ENCODE results near the gene ANKRD23.

Gene ANKRD23

DNA sequence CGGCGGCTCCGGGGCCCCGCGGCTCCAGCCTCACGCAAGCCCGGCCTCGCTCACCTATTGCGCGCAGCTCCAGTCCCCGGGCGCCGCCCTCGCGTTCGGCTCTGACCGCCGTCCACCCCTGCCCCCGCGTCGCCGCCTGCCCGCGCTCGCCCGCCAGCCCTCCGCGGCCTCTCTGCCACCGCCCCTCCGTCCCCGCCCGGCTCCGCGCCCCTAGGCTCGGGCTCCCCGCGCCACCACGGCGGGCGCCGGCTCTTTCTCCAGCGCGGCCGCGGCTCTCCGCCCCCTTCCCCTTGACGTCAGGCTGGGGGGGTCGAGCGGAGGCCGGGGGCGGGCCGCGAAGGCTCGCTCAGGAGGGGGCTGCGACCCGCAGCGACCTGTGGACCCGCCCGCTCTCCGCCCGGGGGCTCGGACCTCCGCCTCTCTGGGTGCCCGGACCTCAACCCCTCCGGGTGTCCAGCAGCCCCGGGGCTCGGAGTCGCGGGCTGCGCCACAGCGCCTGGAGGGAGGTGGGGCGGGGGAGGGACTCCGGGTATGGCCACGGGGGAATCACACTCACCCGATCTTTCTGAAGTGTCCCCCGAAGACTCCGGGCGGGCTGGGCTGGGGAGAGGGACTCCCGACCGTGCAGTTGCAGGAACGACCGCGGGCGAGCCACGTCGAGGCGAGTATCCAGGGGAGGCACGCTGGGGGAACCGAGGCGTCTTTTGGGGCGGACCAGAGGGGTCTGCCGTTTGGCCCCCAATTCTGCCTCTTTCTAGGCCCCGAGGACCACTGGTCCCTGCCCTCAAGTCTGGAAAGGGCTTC is 26.2 kb upstream of the ANKRD23 start, which contains the start of gene SEMA4C:
Gene SEMA4C (minus strand): TSS at position 259 of the 804 bp plus-strand sequence. CDS start 2,194 bp downstream, outside the sequence.
- H3K9me3 Mint-ChIP-seq = no peaks in the 10 kb centered on the region

GRCh38 chr2:96869281-96869821 is 25.5 kb upstream of the ANKRD23 start:
- Mint-ChIP-seq H3K36me3 (ENCODE audit: low read depth) (peaks cover 10% of the 10 kb centered on the region), H3K4me1 (peaks cover 29% of the 10 kb centered on the region), H3K27me3 (ENCODE audit: low read depth) (peaks cover 4% of the 10 kb centered on the region), H3K27ac (peak overlapping the region in 1 of 3 experiments; percentile 40), H3K9me3 (no peaks in the 10 kb centered on the region), H3K4me3 (peak overlapping the region; percentile 49 to 92 (median 53))
- TF ChIP-seq, protein P1, sequence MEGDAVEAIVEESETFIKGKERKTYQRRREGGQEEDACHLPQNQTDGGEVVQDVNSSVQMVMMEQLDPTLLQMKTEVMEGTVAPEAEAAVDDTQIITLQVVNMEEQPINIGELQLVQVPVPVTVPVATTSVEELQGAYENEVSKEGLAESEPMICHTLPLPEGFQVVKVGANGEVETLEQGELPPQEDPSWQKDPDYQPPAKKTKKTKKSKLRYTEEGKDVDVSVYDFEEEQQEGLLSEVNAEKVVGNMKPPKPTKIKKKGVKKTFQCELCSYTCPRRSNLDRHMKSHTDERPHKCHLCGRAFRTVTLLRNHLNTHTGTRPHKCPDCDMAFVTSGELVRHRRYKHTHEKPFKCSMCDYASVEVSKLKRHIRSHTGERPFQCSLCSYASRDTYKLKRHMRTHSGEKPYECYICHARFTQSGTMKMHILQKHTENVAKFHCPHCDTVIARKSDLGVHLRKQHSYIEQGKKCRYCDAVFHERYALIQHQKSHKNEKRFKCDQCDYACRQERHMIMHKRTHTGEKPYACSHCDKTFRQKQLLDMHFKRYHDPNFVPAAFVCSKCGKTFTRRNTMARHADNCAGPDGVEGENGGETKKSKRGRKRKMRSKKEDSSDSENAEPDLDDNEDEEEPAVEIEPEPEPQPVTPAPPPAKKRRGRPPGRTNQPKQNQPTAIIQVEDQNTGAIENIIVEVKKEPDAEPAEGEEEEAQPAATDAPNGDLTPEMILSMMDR (IDR thresholded peaks at IDR 0.05; ENCODE audit: unreplicated experiment in 3 of 3) = peak; percentile 9 to 48 (median 13)

More for the DNA sequence above, 26.2 kb upstream of the ANKRD23 start, which contains the start of gene SEMA4C:
- H3K4me1 Mint-ChIP-seq = peaks cover 33% of the 10 kb centered on the region
- H3K27ac Mint-ChIP-seq = peak within 1 kb of the TSS; percentile 94 to 95 (median 94)
- peaks cover 10% of the 10 kb centered on the region for H3K36me3 Mint-ChIP-seq (ENCODE audit: low read depth)
- TF ChIP-seq, protein P1 (IDR thresholded peaks at IDR 0.05; ENCODE audit: unreplicated experiment in 3 of 3) = no peak
- peak within 1 kb of the TSS; percentile 88 to 94 (median 92) for H3K4me3 Mint-ChIP-seq
- H3K27me3 Mint-ChIP-seq (ENCODE audit: low read depth) = peaks cover 4% of the 10 kb centered on the region

DNA sequence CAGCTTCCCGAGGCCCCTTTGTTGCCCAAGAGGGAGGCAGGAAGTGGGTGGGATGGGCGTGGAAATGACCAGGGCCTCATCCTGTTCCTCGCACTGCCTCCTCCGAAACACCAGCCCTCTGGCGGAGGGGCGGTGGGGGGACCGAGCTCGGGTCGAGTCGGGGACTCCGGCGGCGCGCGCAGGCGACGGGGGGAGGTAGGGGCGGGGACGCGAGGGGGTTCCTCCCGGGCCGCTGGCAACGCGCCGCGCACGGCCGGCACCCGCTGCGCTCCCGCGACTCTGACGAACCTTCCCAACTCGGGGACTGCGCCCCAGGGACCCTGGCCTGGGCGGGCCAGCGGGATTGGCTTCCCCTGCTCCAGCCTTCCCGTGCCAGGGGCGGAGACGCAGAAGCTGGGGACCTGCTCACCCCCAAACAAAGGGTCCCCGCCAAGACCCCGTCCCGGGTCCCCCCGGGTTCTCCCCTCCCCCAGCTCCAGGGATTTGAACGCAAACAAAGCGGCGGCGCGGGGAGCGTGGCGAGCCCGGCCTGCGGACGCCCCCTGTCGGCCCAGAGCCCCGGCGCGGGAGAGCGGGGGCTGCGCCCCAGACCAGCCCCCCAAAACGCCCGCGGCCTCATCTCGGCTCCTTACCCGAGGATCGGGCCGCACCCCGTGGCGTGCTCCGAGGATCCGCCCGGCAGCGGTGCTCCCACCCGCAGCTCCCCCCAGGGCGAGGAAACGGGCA is 24.9 kb upstream of the ANKRD23 start:
- Mint-ChIP-seq H3K36me3 (ENCODE audit: low read depth) (peaks cover 10% of the 10 kb centered on the region), H3K9me3 (no peaks in the 10 kb centered on the region), H3K4me3 (peak overlapping the region; percentile 92 to 94 (median 93)), H3K27ac (peak overlapping the region; percentile 89 to 98 (median 95)), H3K27me3 (ENCODE audit: low read depth) (peaks cover 4% of the 10 kb centered on the region), H3K4me1 (peaks cover 26% of the 10 kb centered on the region)
- TF ChIP-seq, protein P1 (IDR thresholded peaks at IDR 0.05; ENCODE audit: unreplicated experiment in 3 of 3) = peak; percentile 67 to 88 (median 73)

GRCh38 chr2:96867756-96868554 is 24.1 kb upstream of the ANKRD23 start:
- Mint-ChIP-seq H3K27ac (peak overlapping the region; percentile 89 to 98 (median 95)), H3K9me3 (no peaks in the 10 kb centered on the region), H3K27me3 (ENCODE audit: low read depth) (peaks cover 4% of the 10 kb centered on the region), H3K4me1 (peaks cover 26% of the 10 kb centered on the region), H3K36me3 (ENCODE audit: low read depth) (peaks cover 16% of the 10 kb centered on the region), H3K4me3 (peak overlapping the region; percentile 92 to 94 (median 93))
- TF ChIP-seq, protein P1 (IDR thresholded peaks at IDR 0.05; ENCODE audit: unreplicated experiment in 3 of 3) = no peak

- Mint-ChIP-seq H3K27ac (peak overlapping the region; percentile 89 to 98 (median 95)), H3K27me3 (ENCODE audit: low read depth) (peaks cover 1% of the 10 kb centered on the region), H3K36me3 (ENCODE audit: low read depth) (peaks cover 18% of the 10 kb centered on the region), H3K9me3 (no peaks in the 10 kb centered on the region), H3K4me3 (peak overlapping the region; percentile 92 to 94 (median 93)), H3K4me1 (peaks cover 25% of the 10 kb centered on the region)
- TF ChIP-seq, protein P1 (IDR thresholded peaks at IDR 0.05; ENCODE audit: unreplicated experiment in 3 of 3) = no peak
Observed at GRCh38 chr2:96866986-96867755, 23.4 kb upstream of the ANKRD23 start.

Data from nephron (organoid).